ENCODE results near the gene LPCAT3.

LPCAT3 gene

GRCh38 chr12:7001921-7002591, 16.2 kb downstream of the LPCAT3 start:
- no peak for DNase-seq (ENCODE audit: low read depth, low spot score)
- no peak for TF ChIP-seq CTCF (IDR thresholded peaks at IDR 0.05; ENCODE audit: low read depth, low read length)
- in situ Hi-C loops (cut with HindIII; ENCODE audit: low sequenced_read_pairs) = no loop called here
- no peak overlapping the region for H3K4me3 ChIP-seq (ENCODE audit: low read depth, low read length)

GRCh38 chr12:6998715-6999451, 19.4 kb downstream of the LPCAT3 start:
- no peak overlapping the region for H3K4me3 ChIP-seq (ENCODE audit: low read depth, low read length)
- in situ Hi-C loops (cut with HindIII; ENCODE audit: low sequenced_read_pairs) = no loop called here
- no peak for TF ChIP-seq CTCF (IDR thresholded peaks at IDR 0.05; ENCODE audit: low read depth, low read length)
- DNase-seq (ENCODE audit: low read depth, low spot score) = no peak

- peak; percentile 43 for DNase-seq (ENCODE audit: low read depth, low spot score)
- in situ Hi-C loops (cut with HindIII; ENCODE audit: low sequenced_read_pairs) = no loop called here
- H3K4me3 ChIP-seq (ENCODE audit: low read depth, low read length) = no peak overlapping the region
- TF ChIP-seq CTCF (IDR thresholded peaks at IDR 0.05; ENCODE audit: low read depth, low read length) = no peak
Measured at GRCh38 chr12:6996040-6996441, 22.2 kb downstream of the LPCAT3 start.

- no peak for TF ChIP-seq CTCF (IDR thresholded peaks at IDR 0.05; ENCODE audit: low read depth, low read length)
- in situ Hi-C loops (cut with HindIII; ENCODE audit: low sequenced_read_pairs) = no loop called here
- no peak overlapping the region for H3K4me3 ChIP-seq (ENCODE audit: low read depth, low read length)
- DNase-seq (ENCODE audit: low read depth, low spot score) = no peak
Measured at GRCh38 chr12:6987956-6988553, 30.2 kb downstream of the LPCAT3 start.

GRCh38 chr12:6982532-6982931, 35.7 kb downstream of the LPCAT3 start:
- no peak for DNase-seq (ENCODE audit: low read depth, low spot score)
- no peak overlapping the region for H3K4me3 ChIP-seq (ENCODE audit: low read depth, low read length)
- no peak for TF ChIP-seq CTCF (IDR thresholded peaks at IDR 0.05; ENCODE audit: low read depth, low read length)
- in situ Hi-C loops (cut with HindIII; ENCODE audit: low sequenced_read_pairs) = no loop called here

GRCh38 chr12:6981152-6982052, 36.9 kb downstream of the LPCAT3 start:
- in situ Hi-C loops (cut with HindIII; ENCODE audit: low sequenced_read_pairs) = no loop called here
- no peak for TF ChIP-seq CTCF (IDR thresholded peaks at IDR 0.05; ENCODE audit: low read depth, low read length)
- DNase-seq (ENCODE audit: low read depth, low spot score) = no peak
- no peak overlapping the region for H3K4me3 ChIP-seq (ENCODE audit: low read depth, low read length)
